OCI-LY1 (cell line): ENCODE results near the gene MCOLN1.

Source experiments
- H2AFZ ChIP-seq: fragments of 200-600 bp; sonication (generic), shearing (Covaris generic); 2 replicates; pipeline ENCODE4 v1.6.0; 2014; ENCODE audit warnings: antibody characterized with exemption, mild to moderate bottlenecking, low read length
- H3F3A ChIP-seq: fragments of 200-600 bp; sonication (generic), shearing (Covaris generic); 2 replicates; pipeline ENCODE4 v1.6.0; 2014; ENCODE audit warnings: mild to moderate bottlenecking, antibody characterized with exemption, low read length, moderate library complexity; ENCODE audit not compliant: insufficient read depth
- H3K27ac ChIP-seq: fragments of 200-600 bp; sonication (generic); 2 replicates; pipeline ENCODE4 v1.5.1; 2014; ENCODE audit warnings: low read length, mixed run types, mild to moderate bottlenecking, low read depth; ENCODE audit not compliant: poor library complexity, severe bottlenecking
- H3K27me3 ChIP-seq: fragments of 200-600 bp; sonication (generic); 2 replicates; pipeline ENCODE4 v1.6.0; 2014; ENCODE audit warnings: antibody characterized with exemption, mild to moderate bottlenecking, low read length, moderate library complexity; ENCODE audit not compliant: insufficient read depth
- H3K36me3 ChIP-seq: fragments of 200-600 bp; sonication (generic); 2 replicates; pipeline ENCODE4 v1.6.1; 2014; ENCODE audit warnings: mild to moderate bottlenecking, antibody characterized with exemption, low read length, moderate library complexity, mixed read lengths; ENCODE audit not compliant: insufficient read depth
- H3K4me1 ChIP-seq: fragments of 200-600 bp; sonication (generic); 2 replicates; pipeline ENCODE4 v1.5.1; 2014; ENCODE audit warnings: mild to moderate bottlenecking, low read length, moderate library complexity; ENCODE audit not compliant: insufficient read depth, severe bottlenecking
- H3K4me2 ChIP-seq: fragments of 200-600 bp; sonication (generic), shearing (Covaris generic); 2 replicates; pipeline ENCODE4 v1.6.1; 2014; ENCODE audit warnings: low read length
- H3K4me3 ChIP-seq: fragments of 200-600 bp; sonication (generic); 2 replicates; pipeline ENCODE4 v1.5.1; 2014; ENCODE audit warnings: low read length, low read depth, mild to moderate bottlenecking, mixed read lengths; ENCODE audit not compliant: poor library complexity, severe bottlenecking
- H3K79me2 ChIP-seq: fragments of 200-600 bp; shearing (Covaris generic); 2 replicates; pipeline ENCODE4 v1.6.1; 2016; ENCODE audit warnings: mixed run types, low read length, mixed read lengths; ENCODE audit not compliant: insufficient read depth
- H3K9ac ChIP-seq: fragments of 200-600 bp; sonication (generic), shearing (Covaris generic); 2 replicates; pipeline ENCODE4 v1.6.1; 2014; ENCODE audit warnings: mild to moderate bottlenecking, low read length, mixed read lengths
- H3K9me2 ChIP-seq: fragments of 200-600 bp; sonication (generic), shearing (Covaris generic); 2 replicates; pipeline ENCODE4 v1.6.1; 2014; ENCODE audit warnings: low read depth, mild to moderate bottlenecking, low read length, mixed read lengths
- H3K9me3 ChIP-seq: fragments of 200-600 bp; shearing (Covaris generic); 2 replicates; pipeline ENCODE4 v1.6.1; 2014; ENCODE audit warnings: low read length, mixed read lengths
- H4K20me1 ChIP-seq: fragments of 200-600 bp; sonication (generic), shearing (Covaris generic); 2 replicates; pipeline ENCODE4 v1.6.0; 2016; ENCODE audit warnings: mild to moderate bottlenecking, low read length; ENCODE audit not compliant: insufficient read depth
- CTCF ChIP-seq: fragments of 200-600 bp; sonication (generic), shearing (Covaris generic); IDR thresholded peaks from 2 replicates; pipeline ENCODE4 v1.5.1; 2017; ENCODE audit warnings: mild to moderate bottlenecking, antibody characterized with exemption, low read length, moderate library complexity, mixed read lengths
- EZH2 ChIP-seq: fragments of 200-600 bp; sonication (generic), shearing (Covaris generic); IDR thresholded peaks from 2 replicates; pipeline ENCODE4 v1.8.0; 2017; ENCODE audit warnings: borderline replicate concordance, mixed run types, mild to moderate bottlenecking, antibody characterized with exemption, low read length, moderate library complexity, mixed read lengths

MCOLN1 gene

GRCh38 chr19:7507884-7508283 is 14.5 kb upstream of the MCOLN1 start:
- no peak overlapping the region for H3K27ac ChIP-seq
- no peak for TF ChIP-seq EZH2
- TF ChIP-seq CTCF, result no peak
- H3F3A ChIP-seq, result no peaks in the 10 kb centered on the region
- no peaks in the 10 kb centered on the region for H4K20me1 ChIP-seq
- H3K36me3 ChIP-seq, result no peaks in the 10 kb centered on the region
- no peak overlapping the region for H3K9ac ChIP-seq
- H3K4me3 ChIP-seq, result no peak overlapping the region
- H3K4me1 ChIP-seq, result peaks cover 6% of the 10 kb centered on the region
- H3K9me3 ChIP-seq, result no peaks in the 10 kb centered on the region
- no peak overlapping the region for H3K4me2 ChIP-seq
- H2AFZ ChIP-seq, result no peak overlapping the region
- no peaks in the 10 kb centered on the region for H3K9me2 ChIP-seq
- H3K27me3 ChIP-seq, result no peaks in the 10 kb centered on the region
- no peaks in the 10 kb centered on the region for H3K79me2 ChIP-seq

GRCh38 chr19:7509625-7510024 is 12.8 kb upstream of the MCOLN1 start:
- H4K20me1 ChIP-seq, result no peaks in the 10 kb centered on the region
- no peaks in the 10 kb centered on the region for H3K36me3 ChIP-seq
- H3K79me2 ChIP-seq, result no peaks in the 10 kb centered on the region
- H3K4me1 ChIP-seq, result peaks cover 6% of the 10 kb centered on the region
- TF ChIP-seq EZH2 (no peak), CTCF (no peak)
- H3K9me2 ChIP-seq, result no peaks in the 10 kb centered on the region
- 0 out of 2 replicates have a peak, but pooled peaks cover 5% of the 10 kb centered on the region for H3K27me3 ChIP-seq
- no peak overlapping the region for H3K4me3 ChIP-seq
- H2AFZ ChIP-seq, result no peak overlapping the region
- H3K27ac ChIP-seq, result no peak overlapping the region
- H3K4me2 ChIP-seq, result no peak overlapping the region
- H3K9me3 ChIP-seq, result no peaks in the 10 kb centered on the region
- no peaks in the 10 kb centered on the region for H3F3A ChIP-seq
- no peak overlapping the region for H3K9ac ChIP-seq

DNA sequence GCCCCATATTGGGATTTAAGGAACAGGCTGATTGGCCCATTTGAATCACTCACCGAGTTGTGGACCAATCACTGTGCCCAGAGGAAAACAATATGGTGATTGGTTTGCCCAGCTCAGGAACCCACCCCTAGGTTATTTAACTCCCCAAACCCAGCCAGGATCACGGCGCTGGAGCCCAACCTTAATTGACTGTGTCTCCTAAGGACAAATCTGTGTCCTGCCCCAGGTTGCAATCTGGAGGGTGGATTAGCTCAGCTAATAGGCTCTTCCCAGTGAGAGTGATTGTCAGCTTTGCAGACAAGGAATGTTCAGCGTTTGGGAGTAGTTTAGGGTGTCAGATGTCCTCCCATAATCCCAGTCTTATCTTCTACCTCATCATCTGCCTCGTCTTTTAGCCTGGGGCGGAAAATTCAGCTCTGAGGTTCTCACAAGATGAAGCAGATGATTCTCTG is 10.0 kb upstream of the MCOLN1 start:
- H3K9ac ChIP-seq, result no peak overlapping the region
- H3K4me3 ChIP-seq, result no peak overlapping the region
- no peaks in the 10 kb centered on the region for H3F3A ChIP-seq
- H3K79me2 ChIP-seq, result no peaks in the 10 kb centered on the region
- no peak overlapping the region for H3K27ac ChIP-seq
- H3K36me3 ChIP-seq, result no peaks in the 10 kb centered on the region
- H3K9me2 ChIP-seq, result no peaks in the 10 kb centered on the region
- no peaks in the 10 kb centered on the region for H3K9me3 ChIP-seq
- no peaks in the 10 kb centered on the region for H4K20me1 ChIP-seq
- no peak overlapping the region for H3K4me2 ChIP-seq
- no peaks in the 10 kb centered on the region for H3K4me1 ChIP-seq
- H3K27me3 ChIP-seq, result peaks cover 14% of the 10 kb centered on the region; the same call in 1 of the 2 replicates
- no peak overlapping the region for H2AFZ ChIP-seq
- TF ChIP-seq EZH2, result no peak
- TF ChIP-seq CTCF, result no peak
